ENCODE data around the gene MAGED2. TPM values are rescaled to one million over a fixed set of nuclear protein-coding genes. Genes with fewer than 3 reads are reported as not detected.

The MAGED2 gene
- total and polyA plus RNA-seq, 2 donors from 2014 or later, result 185 to 285 TPM

GRCh38 chrX:54776061-54776460 is 31.5 kb upstream of the MAGED2 start:
- H3K4me3 ChIP-seq (ENCODE audit: low read length in 3 of 3), result no peak overlapping the region
- FAIRE-seq (no peak), DNase-seq (no peak)
- H3K9me3 ChIP-seq (ENCODE audit: control insufficient read depth in 2 of 3, insufficient read depth in 1 of 3, low read length in 3 of 3), result no peaks in the 10 kb centered on the region
- intact Hi-C loops (cut with DNase I), result no loop called here
- no peak overlapping the region for H3K27ac ChIP-seq (ENCODE audit: low read depth in 2 of 2, low read length in 2 of 2)
- H3K36me3 ChIP-seq (ENCODE audit: control insufficient read depth in 2 of 3, insufficient read depth in 3 of 3, low read length in 3 of 3), result no peaks in the 10 kb centered on the region
- H3K27me3 ChIP-seq (ENCODE audit: control insufficient read depth, insufficient read depth, low read length), result no peaks in the 10 kb centered on the region
- H3K9ac ChIP-seq (ENCODE audit: low read length in 3 of 3), result no peak overlapping the region
- TF ChIP-seq, protein P1, sequence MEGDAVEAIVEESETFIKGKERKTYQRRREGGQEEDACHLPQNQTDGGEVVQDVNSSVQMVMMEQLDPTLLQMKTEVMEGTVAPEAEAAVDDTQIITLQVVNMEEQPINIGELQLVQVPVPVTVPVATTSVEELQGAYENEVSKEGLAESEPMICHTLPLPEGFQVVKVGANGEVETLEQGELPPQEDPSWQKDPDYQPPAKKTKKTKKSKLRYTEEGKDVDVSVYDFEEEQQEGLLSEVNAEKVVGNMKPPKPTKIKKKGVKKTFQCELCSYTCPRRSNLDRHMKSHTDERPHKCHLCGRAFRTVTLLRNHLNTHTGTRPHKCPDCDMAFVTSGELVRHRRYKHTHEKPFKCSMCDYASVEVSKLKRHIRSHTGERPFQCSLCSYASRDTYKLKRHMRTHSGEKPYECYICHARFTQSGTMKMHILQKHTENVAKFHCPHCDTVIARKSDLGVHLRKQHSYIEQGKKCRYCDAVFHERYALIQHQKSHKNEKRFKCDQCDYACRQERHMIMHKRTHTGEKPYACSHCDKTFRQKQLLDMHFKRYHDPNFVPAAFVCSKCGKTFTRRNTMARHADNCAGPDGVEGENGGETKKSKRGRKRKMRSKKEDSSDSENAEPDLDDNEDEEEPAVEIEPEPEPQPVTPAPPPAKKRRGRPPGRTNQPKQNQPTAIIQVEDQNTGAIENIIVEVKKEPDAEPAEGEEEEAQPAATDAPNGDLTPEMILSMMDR (IDR thresholded peaks at IDR 0.05; ENCODE audit: borderline replicate concordance, extremely low read depth, insufficient read depth), result no peak
- no peaks in the 10 kb centered on the region for H3K4me1 ChIP-seq (ENCODE audit: control insufficient read depth in 2 of 3, insufficient read depth in 2 of 3, low read depth in 1 of 3, low read length in 3 of 3)

DNA sequence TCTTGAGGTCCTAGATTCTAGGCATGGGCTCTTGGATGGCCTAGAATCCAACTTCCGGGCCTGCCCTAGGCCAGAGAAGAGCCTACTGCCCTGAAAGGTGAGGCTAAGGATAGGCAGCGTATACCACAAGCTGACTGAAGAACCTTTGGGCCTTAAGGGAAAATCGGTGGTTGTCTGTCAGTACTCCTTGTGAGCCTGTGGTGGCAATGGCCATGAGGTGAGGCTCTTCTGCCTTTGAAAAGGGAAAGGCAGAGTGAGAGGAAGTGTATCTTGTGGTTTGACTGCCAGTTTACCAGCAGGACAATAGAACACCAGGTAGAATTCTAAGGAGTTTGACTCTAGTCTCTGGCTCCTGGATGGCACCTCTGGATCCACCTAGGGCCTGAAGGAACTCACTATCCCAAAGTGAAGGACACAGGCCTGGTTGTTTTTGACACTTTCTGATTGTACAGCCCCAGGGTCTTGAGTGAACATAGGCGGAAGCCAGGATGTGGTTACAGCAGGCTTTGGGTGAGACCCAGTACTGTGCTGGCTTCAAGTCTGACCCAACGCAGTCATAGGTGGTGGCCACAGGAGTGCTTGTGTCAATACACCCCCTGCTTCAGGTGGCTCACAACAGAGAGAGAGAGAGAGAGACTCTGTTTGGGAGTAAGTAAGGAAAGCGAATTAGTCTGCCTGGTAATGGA is 30.4 kb upstream of the MAGED2 start:
- H3K27ac ChIP-seq (ENCODE audit: low read depth in 2 of 2, low read length in 2 of 2), result no peak overlapping the region
- FAIRE-seq (no peak), DNase-seq (no peak)
- no peak overlapping the region for H3K4me3 ChIP-seq (ENCODE audit: low read length in 3 of 3)
- no peaks in the 10 kb centered on the region for H3K27me3 ChIP-seq (ENCODE audit: control insufficient read depth, insufficient read depth, low read length)
- H3K9me3 ChIP-seq (ENCODE audit: control insufficient read depth in 2 of 3, insufficient read depth in 1 of 3, low read length in 3 of 3), result no peaks in the 10 kb centered on the region
- H3K36me3 ChIP-seq (ENCODE audit: control insufficient read depth in 2 of 3, insufficient read depth in 3 of 3, low read length in 3 of 3), result no peaks in the 10 kb centered on the region
- TF ChIP-seq, protein P1 (IDR thresholded peaks at IDR 0.05; ENCODE audit: borderline replicate concordance, extremely low read depth, insufficient read depth), result no peak
- intact Hi-C loops (cut with DNase I), result no loop called here
- H3K9ac ChIP-seq (ENCODE audit: low read length in 3 of 3), result no peak overlapping the region
- H3K4me1 ChIP-seq (ENCODE audit: control insufficient read depth in 2 of 3, insufficient read depth in 2 of 3, low read depth in 1 of 3, low read length in 3 of 3), result no peaks in the 10 kb centered on the region

GRCh38 chrX:54785901-54786300 is 21.6 kb upstream of the MAGED2 start:
- Histone ChIP-seq H3K4me1 (ENCODE audit: control insufficient read depth in 2 of 3, insufficient read depth in 2 of 3, low read depth in 1 of 3, low read length in 3 of 3) (no peaks in the 10 kb centered on the region), H3K27ac (ENCODE audit: low read depth in 2 of 2, low read length in 2 of 2) (no peak overlapping the region), H3K4me3 (ENCODE audit: low read length in 3 of 3) (no peak overlapping the region), H3K27me3 (ENCODE audit: control insufficient read depth, insufficient read depth, low read length) (no peaks in the 10 kb centered on the region), H3K36me3 (ENCODE audit: control insufficient read depth in 2 of 3, insufficient read depth in 3 of 3, low read length in 3 of 3) (no peaks in the 10 kb centered on the region), H3K9me3 (ENCODE audit: control insufficient read depth in 2 of 3, insufficient read depth in 1 of 3, low read length in 3 of 3) (peaks cover 0 to 1% (median 0%) of the 10 kb centered on the region in 3 donors), H3K9ac (ENCODE audit: low read length in 3 of 3) (no peak overlapping the region)
- intact Hi-C loops (cut with DNase I), result no loop called here
- FAIRE-seq (no peak), DNase-seq (no peak)
- TF ChIP-seq, protein P1 (IDR thresholded peaks at IDR 0.05; ENCODE audit: borderline replicate concordance, extremely low read depth, insufficient read depth), result no peak

- Histone ChIP-seq H3K27ac (ENCODE audit: low read depth in 2 of 2, low read length in 2 of 2) (no peak overlapping the region), H3K9me3 (ENCODE audit: control insufficient read depth in 2 of 3, insufficient read depth in 1 of 3, low read length in 3 of 3) (peaks cover 0 to 1% (median 0%) of the 10 kb centered on the region in 3 donors), H3K36me3 (ENCODE audit: control insufficient read depth in 2 of 3, insufficient read depth in 3 of 3, low read length in 3 of 3) (no peaks in the 10 kb centered on the region), H3K4me1 (ENCODE audit: control insufficient read depth in 2 of 3, insufficient read depth in 2 of 3, low read depth in 1 of 3, low read length in 3 of 3) (no peaks in the 10 kb centered on the region), H3K9ac (ENCODE audit: low read length in 3 of 3) (no peak overlapping the region), H3K27me3 (ENCODE audit: control insufficient read depth, insufficient read depth, low read length) (no peaks in the 10 kb centered on the region), H3K4me3 (ENCODE audit: low read length in 3 of 3) (no peak overlapping the region)
- no peak for FAIRE-seq
- intact Hi-C loops (cut with DNase I), result no loop called here
- TF ChIP-seq, protein P1 (IDR thresholded peaks at IDR 0.05; ENCODE audit: borderline replicate concordance, extremely low read depth, insufficient read depth), result no peak
- DNase-seq, result no peak
These were observed 20.6 kb upstream of the MAGED2 start for GRCh38 chrX:54786967-54787366.

Measured in kidney (tissue), 14 donors.